SK-N-SH (cell line): ENCODE data around the gene ITGB5. TPM values are rescaled to one million over a fixed set of nuclear protein-coding genes. Genes with fewer than 3 reads are reported as not detected.
A peak's percentile ranks its signal among the peaks of the same experiment; 100 is the strongest.
"Not testable (repeated sequence)": the region's sequence is repeated elsewhere in the genome, so short reads cannot be mapped to it uniquely, and the experiment has no call there.

ENCODE experiments used
- CTCF ChIA-PET: fragments of 300-600, 350-600 bp; formaldehyde crosslinking; extraction: SDS; loops from one replicate; lab custom pipeline; 2021; lab: Yijun Ruan, JAX
- POLR2A ChIA-PET: fragments of 350-600 bp; sonication (Branson Sonifier 250); formaldehyde crosslinking; extraction: SDS; loops from one replicate; lab custom pipeline; 2020; ENCODE audit warnings: antibody characterized with exemption, inconsistent platforms; lab: Yijun Ruan, JAX
- DNase-seq: peaks from one replicate; pipeline ENCODE4 v3.0.0; 2012
- H2AFZ ChIP-seq: fragments of 200-600 bp; sonication (generic); 2 replicates; pipeline ENCODE4 v1.8.1; 2016; ENCODE audit warnings: antibody characterized with exemption, mild to moderate bottlenecking, low read depth
- H3F3A ChIP-seq: fragments of 200-600 bp; sonication (generic); replicated peaks from 2 replicates; pipeline ENCODE3; 2016; ENCODE audit warnings: antibody characterized with exemption, mild to moderate bottlenecking; ENCODE audit not compliant: insufficient read depth
- H3K27ac ChIP-seq, 2 experiments: fragments of 200-500 bp in 1 of 2; fragments of 200-600 bp in 1 of 2; sonication (Bioruptor generic) in 1 of 2; sonication (generic), shearing (Covaris generic) in 1 of 2; 2 replicates each; pipeline versions ENCODE4 v1.5.1 to v1.6.1; 2014 to 2016; ENCODE audit warnings: low read depth in 2 of 2, inconsistent platforms in 1 of 2, low read length in 1 of 2, mild to moderate bottlenecking in 1 of 2, mixed read lengths in 1 of 2
- H3K27me3 ChIP-seq: fragments of 200-600 bp; sonication (generic), shearing (Covaris generic); 2 replicates; pipeline ENCODE4 v1.6.1; 2016; ENCODE audit warnings: mixed run types; ENCODE audit not compliant: insufficient read depth
- H3K36me3 ChIP-seq, 2 experiments: fragments of 200-500 bp in 1 of 2; fragments of 200-600 bp in 1 of 2; sonication (Bioruptor generic) in 1 of 2; sonication (generic) in 1 of 2; replicated peaks in 1 of 2; 2 replicates each; pipeline versions ENCODE3 to v1.5.1; 2014 to 2016; ENCODE audit warnings: low read length in 1 of 2, mild to moderate bottlenecking in 1 of 2; ENCODE audit not compliant: insufficient read depth in 2 of 2, control insufficient read depth in 1 of 2
- H3K4me1 ChIP-seq, 2 experiments: fragments of 200-500 bp in 1 of 2; fragments of 200-600 bp in 1 of 2; sonication (Bioruptor generic) in 1 of 2; sonication (generic), shearing (Covaris generic) in 1 of 2; 2 replicates each; pipeline versions ENCODE4 v1.5.1 to v1.6.1; 2014 to 2016; ENCODE audit warnings: low read depth in 1 of 2, low read length in 1 of 2, mixed run types in 1 of 2; ENCODE audit not compliant: insufficient read depth in 2 of 2, control insufficient read depth in 1 of 2
- H3K4me2 ChIP-seq: fragments of 200-600 bp; sonication (generic), shearing (Covaris generic); 2 replicates; pipeline ENCODE4 v1.6.1; 2017; ENCODE audit warnings: mixed run types
- H3K4me3 ChIP-seq, 2 experiments: fragments of 200-500 bp in 1 of 2; fragments of 200-600 bp in 1 of 2; sonication (Bioruptor generic) in 1 of 2; sonication (generic), shearing (Covaris generic) in 1 of 2; 2 replicates each; pipeline versions ENCODE4 v1.5.1 to v1.8.1; 2014 to 2016; ENCODE audit warnings: low read depth in 2 of 2, inconsistent platforms in 1 of 2, low read length in 1 of 2, mild to moderate bottlenecking in 1 of 2, mixed read lengths in 1 of 2, moderate library complexity in 1 of 2
- H3K79me2 ChIP-seq: fragments of 200-600 bp; sonication (generic); 2 replicates; pipeline ENCODE4 v1.8.1; 2017; ENCODE audit warnings: mild to moderate bottlenecking; ENCODE audit not compliant: insufficient read depth
- H3K9ac ChIP-seq: fragments of 200-600 bp; sonication (generic); 2 replicates; pipeline ENCODE4 v1.6.1; 2017; ENCODE audit warnings: mixed run types
- H3K9me2 ChIP-seq: fragments of 200-600 bp; sonication (generic); 2 replicates; pipeline ENCODE4 v1.6.1; 2017; ENCODE audit warnings: mixed run types
- H3K9me3 ChIP-seq: fragments of 200-600 bp; sonication (generic); 2 replicates; pipeline ENCODE4 v1.6.1; 2017; ENCODE audit warnings: mixed run types, mild to moderate bottlenecking, moderate library complexity
- H4K20me1 ChIP-seq: fragments of 200-600 bp; sonication (generic); 2 replicates; pipeline ENCODE4 v1.6.1; 2017; ENCODE audit warnings: mild to moderate bottlenecking, mixed run types; ENCODE audit not compliant: insufficient read depth
- ELF1 ChIP-seq: IDR thresholded peaks from 2 replicates; pipeline ENCODE4 v1.4.0; 2012
- FOXM1 ChIP-seq: IDR thresholded peaks from 2 replicates; pipeline ENCODE4 v1.4.0; 2012; ENCODE audit warnings: low read depth, mild to moderate bottlenecking
- NRF1 ChIP-seq: IDR thresholded peaks from 2 replicates; pipeline ENCODE4 v1.6.1; 2012; ENCODE audit warnings: low read depth, mild to moderate bottlenecking, low read length
- RFX5 ChIP-seq: IDR thresholded peaks from 2 replicates; pipeline ENCODE4 v1.6.1; 2012; ENCODE audit warnings: mild to moderate bottlenecking, improper control_type of control experiment, low read length
- SMC3 ChIP-seq: IDR thresholded peaks from 2 replicates; pipeline ENCODE4 v1.6.1; 2012; ENCODE audit warnings: low read depth, low read length, improper control_type of control experiment
- TAF1 ChIP-seq: IDR thresholded peaks from 2 replicates; pipeline ENCODE4 v1.6.1; 2012; ENCODE audit warnings: low read depth, mild to moderate bottlenecking, low read length, moderate library complexity, borderline replicate concordance
- WGBS: methylation state at CpG from one replicate; pipeline ENCODE4 v1.1.6; 2017; ENCODE audit warnings: low lambda C conversion rate; 5-methylcytosine and 5-hydroxymethylcytosine counted together
- polyA plus RNA-seq, 3 experiments: library from polyadenylated mRNA; depleted of rRNA; stranded (reverse); fragments of >200 nt; gene quantifications; 2 replicates each; pipeline ENCODE4 v1.2.3, GENCODE V29; 2012
- TF ChIP-seq, protein P1 (sequence below): fragments of 150-350 bp; IDR thresholded peaks from 2 replicates; pipeline ENCODE4 v1.6.1; 2016; ENCODE audit warnings: mild to moderate bottlenecking, low read depth, low read length
- TF ChIP-seq, protein P2 (sequence below): IDR thresholded peaks from 2 replicates; pipeline ENCODE4 v1.6.1; 2012; ENCODE audit warnings: mild to moderate bottlenecking, low read depth, low read length, moderate library complexity

The ITGB5 gene
- polyA plus RNA-seq, 1 of the 3 experiments (the other 2 are of a cell fraction) = 481 TPM

DNA sequence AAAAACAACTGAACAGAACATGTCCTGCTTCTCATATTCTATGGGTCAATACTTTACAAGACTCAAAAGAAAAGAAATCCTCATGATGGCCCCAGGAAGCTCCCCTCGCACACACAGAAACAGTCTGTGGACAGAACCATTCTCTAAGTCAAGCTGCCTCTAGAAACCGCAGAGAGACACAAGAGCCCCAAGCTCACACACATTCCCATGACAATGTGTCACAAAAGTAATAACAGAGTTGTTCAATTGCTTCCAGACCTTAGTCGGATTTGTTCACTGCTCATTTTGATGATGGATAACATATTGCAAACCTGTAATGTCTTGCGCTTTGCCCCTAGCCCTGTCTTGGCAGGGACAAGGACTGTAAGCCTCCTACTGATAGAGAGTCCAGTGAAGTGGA is 96.0 kb downstream of the ITGB5 start (continued):
- TF ChIP-seq RFX5 = no peak

DNA sequence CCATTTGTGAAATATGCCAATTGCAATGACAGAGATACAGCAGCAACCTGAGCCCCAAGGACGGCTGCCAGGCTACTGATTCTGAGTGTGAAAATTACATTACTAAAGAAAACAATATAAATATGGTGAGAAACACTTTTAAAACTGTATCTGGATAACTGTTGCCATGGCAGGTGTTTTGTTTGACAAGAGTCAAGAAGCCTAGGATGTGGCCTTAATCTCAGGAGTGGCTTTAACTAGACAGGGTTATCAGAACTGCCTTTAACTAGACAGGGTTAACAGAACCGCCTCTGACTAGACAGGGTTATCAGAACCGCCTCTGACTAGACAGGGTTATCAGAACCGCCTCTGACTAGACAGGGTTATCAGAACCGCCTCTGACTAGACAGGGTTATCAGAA is 98.1 kb downstream of the ITGB5 start:
- CTCF ChIA-PET = interaction anchor here (0.9 to 12.9 kb wide), 3 partner anchors 18 to 114 kb away, joined by 4 to 114 read pairs (median 18); no protein-coding TSS in a partner anchor
- Histone ChIP-seq H3K79me2 (peaks cover 25% of the 10 kb centered on the region; the same call in 1 of the 2 replicates), H3K27ac (peak overlapping the region; percentile 4 to 43; a peak in 2 of 4 replicates), H3F3A (peaks cover 19% of the 10 kb centered on the region), H3K4me1 (peaks cover 31 to 45% of the 10 kb centered on the region in 2 experiments), H3K36me3 (peaks cover 15 to 44% of the 10 kb centered on the region in 2 experiments)
- WGBS = 85% methylated on average over 2 of the region's 5 CpGs
- H3K27me3 ChIP-seq, H3K9me3 ChIP-seq, H3K4me3 ChIP-seq, H3K9ac ChIP-seq, H2AFZ ChIP-seq, DNase-seq, H4K20me1 ChIP-seq, POLR2A ChIA-PET, H3K9me2 ChIP-seq, H3K4me2 ChIP-seq: not testable (repeated sequence)

DNA sequence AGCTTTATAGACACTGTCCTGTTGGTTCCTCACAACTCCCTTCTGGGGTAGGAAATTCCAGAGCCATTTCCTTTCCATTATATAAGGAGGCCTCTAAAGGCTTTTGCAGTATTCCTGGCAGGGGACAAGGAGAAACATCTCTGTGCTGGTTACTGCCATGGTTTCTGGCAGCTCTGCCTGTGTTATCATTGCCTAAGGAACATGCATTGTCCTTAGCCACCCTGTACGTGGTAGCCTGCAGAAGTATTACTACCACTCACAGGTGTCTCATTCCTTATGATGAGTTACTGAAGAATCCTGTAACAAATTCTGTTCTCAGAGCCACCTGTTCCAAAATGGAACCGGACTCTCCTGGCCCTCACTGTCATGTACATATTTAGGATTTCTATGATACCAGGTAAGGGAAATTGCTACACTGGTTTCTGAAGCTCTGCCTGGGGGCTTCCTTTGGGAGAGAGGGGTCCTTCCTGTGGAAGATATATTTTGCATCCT is 98.9 kb downstream of the ITGB5 start:
- TF ChIP-seq FOXM1 = no peak
- TF ChIP-seq, protein P1, sequence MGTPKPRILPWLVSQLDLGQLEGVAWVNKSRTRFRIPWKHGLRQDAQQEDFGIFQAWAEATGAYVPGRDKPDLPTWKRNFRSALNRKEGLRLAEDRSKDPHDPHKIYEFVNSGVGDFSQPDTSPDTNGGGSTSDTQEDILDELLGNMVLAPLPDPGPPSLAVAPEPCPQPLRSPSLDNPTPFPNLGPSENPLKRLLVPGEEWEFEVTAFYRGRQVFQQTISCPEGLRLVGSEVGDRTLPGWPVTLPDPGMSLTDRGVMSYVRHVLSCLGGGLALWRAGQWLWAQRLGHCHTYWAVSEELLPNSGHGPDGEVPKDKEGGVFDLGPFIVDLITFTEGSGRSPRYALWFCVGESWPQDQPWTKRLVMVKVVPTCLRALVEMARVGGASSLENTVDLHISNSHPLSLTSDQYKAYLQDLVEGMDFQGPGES = no peak
- no peak for TF ChIP-seq SMC3
- TF ChIP-seq, protein P2, sequence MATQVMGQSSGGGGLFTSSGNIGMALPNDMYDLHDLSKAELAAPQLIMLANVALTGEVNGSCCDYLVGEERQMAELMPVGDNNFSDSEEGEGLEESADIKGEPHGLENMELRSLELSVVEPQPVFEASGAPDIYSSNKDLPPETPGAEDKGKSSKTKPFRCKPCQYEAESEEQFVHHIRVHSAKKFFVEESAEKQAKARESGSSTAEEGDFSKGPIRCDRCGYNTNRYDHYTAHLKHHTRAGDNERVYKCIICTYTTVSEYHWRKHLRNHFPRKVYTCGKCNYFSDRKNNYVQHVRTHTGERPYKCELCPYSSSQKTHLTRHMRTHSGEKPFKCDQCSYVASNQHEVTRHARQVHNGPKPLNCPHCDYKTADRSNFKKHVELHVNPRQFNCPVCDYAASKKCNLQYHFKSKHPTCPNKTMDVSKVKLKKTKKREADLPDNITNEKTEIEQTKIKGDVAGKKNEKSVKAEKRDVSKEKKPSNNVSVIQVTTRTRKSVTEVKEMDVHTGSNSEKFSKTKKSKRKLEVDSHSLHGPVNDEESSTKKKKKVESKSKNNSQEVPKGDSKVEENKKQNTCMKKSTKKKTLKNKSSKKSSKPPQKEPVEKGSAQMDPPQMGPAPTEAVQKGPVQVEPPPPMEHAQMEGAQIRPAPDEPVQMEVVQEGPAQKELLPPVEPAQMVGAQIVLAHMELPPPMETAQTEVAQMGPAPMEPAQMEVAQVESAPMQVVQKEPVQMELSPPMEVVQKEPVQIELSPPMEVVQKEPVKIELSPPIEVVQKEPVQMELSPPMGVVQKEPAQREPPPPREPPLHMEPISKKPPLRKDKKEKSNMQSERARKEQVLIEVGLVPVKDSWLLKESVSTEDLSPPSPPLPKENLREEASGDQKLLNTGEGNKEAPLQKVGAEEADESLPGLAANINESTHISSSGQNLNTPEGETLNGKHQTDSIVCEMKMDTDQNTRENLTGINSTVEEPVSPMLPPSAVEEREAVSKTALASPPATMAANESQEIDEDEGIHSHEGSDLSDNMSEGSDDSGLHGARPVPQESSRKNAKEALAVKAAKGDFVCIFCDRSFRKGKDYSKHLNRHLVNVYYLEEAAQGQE = no peak
- TF ChIP-seq TAF1 = no peak
- TF ChIP-seq NRF1 = no peak
- no peak for TF ChIP-seq ELF1
- TF ChIP-seq, all 33 proteins: peak for 0
- Histone ChIP-seq H3F3A (peaks cover 19% of the 10 kb centered on the region), H3K9me3 (no peaks in the 10 kb centered on the region), H3K9ac (no peak overlapping the region), H2AFZ (no peak overlapping the region), H3K27me3 (no peaks in the 10 kb centered on the region), H3K27ac (peak overlapping the region; percentile 43 to 47; a peak in 3 of 4 replicates), H3K4me3 (no peak overlapping the region), H3K36me3 (peaks cover 11 to 35% of the 10 kb centered on the region in 2 experiments), H3K4me1 (peaks cover 31 to 39% of the 10 kb centered on the region in 2 experiments), H3K79me2 (peaks cover 25% of the 10 kb centered on the region; the same call in 1 of the 2 replicates), H4K20me1 (no peaks in the 10 kb centered on the region; the same call in 1 of the 2 replicates), H3K4me2 (no peak overlapping the region), H3K9me2 (no peaks in the 10 kb centered on the region)
- POLR2A ChIA-PET = no interaction called here
- CTCF ChIA-PET = interaction anchor here (0.7 to 12.9 kb wide), 11 partner anchors 8 to 115 kb away, joined by 3 to 114 read pairs (median 5); no protein-coding TSS in a partner anchor
- WGBS = 86% methylated on average over 2 of the region's 2 CpGs
- no peak for DNase-seq
